Renal pelvis (tissue), 12 donors: Measurements from ENCODE around the gene SH3GLB2. TPM values are rescaled to one million over a fixed set of nuclear protein-coding genes. Genes with fewer than 3 reads are reported as not detected.

ENCODE experiments used
- DNase-seq: peaks from one replicate; pipeline ENCODE4 v3.0.0-alpha.2; 2013
- long read RNA-seq, 16 experiments: transcript quantifications; one replicate each; lab custom pipeline, GENCODE V29; 2026
- polyA plus RNA-seq, 3 donors: library from polyadenylated mRNA; unstranded; fragments of 120-200 nt; gene quantifications; one replicate each; pipeline ENCODE4 v1.2.1, GENCODE V29; 2013; ENCODE audit not compliant: insufficient read length in 3 of 3

Gene SH3GLB2
- 100 to 1,000 TPM; 128 to 158 (median 141) TPM for polyA plus RNA-seq
- long read RNA-seq, donor 1, full-length matches to known transcripts = 36 of 36 reads
- long read RNA-seq, donor 1, partial matches to known transcripts = 0 of 36 reads
- long read RNA-seq, donor 1, other reads (novel, unspliced or antisense) = 0 of 36 reads
- long read RNA-seq, donor 2, full-length matches to known transcripts = 42 of 60 reads
- long read RNA-seq, donor 2, partial matches to known transcripts = 13 of 60 reads
- long read RNA-seq, donor 2, other reads (novel, unspliced or antisense) = 5 of 60 reads
- long read RNA-seq, donor 3, full-length matches to known transcripts = 35 of 50 reads
- long read RNA-seq, donor 3, partial matches to known transcripts = 15 of 50 reads
- long read RNA-seq, donor 3, other reads (novel, unspliced or antisense) = 0 of 50 reads
- long read RNA-seq, donor 4, full-length matches to known transcripts = 39 of 66 reads
- long read RNA-seq, donor 4, partial matches to known transcripts = 15 of 66 reads
- long read RNA-seq, donor 4, other reads (novel, unspliced or antisense) = 12 of 66 reads
- long read RNA-seq, donor 5, transcript SH3GLB2-203 (11 exons, 2,982 nt) = major isoform, 10 of 11 reads
- long read RNA-seq, donor 5, partial matches to known transcripts = 0 of 11 reads
- long read RNA-seq, donor 5, other reads (novel, unspliced or antisense) = 0 of 11 reads
- long read RNA-seq, donor 6, full-length matches to known transcripts = 29 of 34 reads
- long read RNA-seq, donor 6, partial matches to known transcripts = 5 of 34 reads
- long read RNA-seq, donor 6, other reads (novel, unspliced or antisense) = 0 of 34 reads
- long read RNA-seq, donor 7, full-length matches to known transcripts = 52 of 63 reads
- long read RNA-seq, donor 7, partial matches to known transcripts = 11 of 63 reads
- long read RNA-seq, donor 7, other reads (novel, unspliced or antisense) = 0 of 63 reads
- long read RNA-seq, donor 8, transcript SH3GLB2-203 (11 exons, 2,982 nt) = major isoform, 6 of 8 reads
- long read RNA-seq, donor 8, partial matches to known transcripts = 0 of 8 reads
- long read RNA-seq, donor 8, other reads (novel, unspliced or antisense) = 0 of 8 reads
- long read RNA-seq, donor 9, full-length matches to known transcripts = 31 of 141 reads
- long read RNA-seq, donor 9, partial matches to known transcripts = 96 of 141 reads
- long read RNA-seq, donor 9, other reads (novel, unspliced or antisense) = 14 of 141 reads
- long read RNA-seq, donor 10, full-length matches to known transcripts = 26 of 39 reads
- long read RNA-seq, donor 10, partial matches to known transcripts = 13 of 39 reads
- long read RNA-seq, donor 10, other reads (novel, unspliced or antisense) = 0 of 39 reads
- long read RNA-seq, donor 11, full-length matches to known transcripts = 36 of 36 reads
- long read RNA-seq, donor 11, partial matches to known transcripts = 0 of 36 reads
- long read RNA-seq, donor 11, other reads (novel, unspliced or antisense) = 0 of 36 reads
- long read RNA-seq, donor 12, full-length matches to known transcripts = 48 of 164 reads
- long read RNA-seq, donor 12, partial matches to known transcripts = 99 of 164 reads
- long read RNA-seq, donor 12, other reads (novel, unspliced or antisense) = 17 of 164 reads
- long read RNA-seq, donor 13, full-length matches to known transcripts = 19 of 24 reads
- long read RNA-seq, donor 13, partial matches to known transcripts = 5 of 24 reads
- long read RNA-seq, donor 13, other reads (novel, unspliced or antisense) = 0 of 24 reads
- long read RNA-seq, donor 14 = 0 reads
- long read RNA-seq, donor 15, full-length matches to known transcripts = 57 of 79 reads
- long read RNA-seq, donor 15, partial matches to known transcripts = 13 of 79 reads
- long read RNA-seq, donor 15, other reads (novel, unspliced or antisense) = 9 of 79 reads
- long read RNA-seq, donor 16, full-length matches to known transcripts = 31 of 49 reads
- long read RNA-seq, donor 16, partial matches to known transcripts = 18 of 49 reads
- long read RNA-seq, donor 16, other reads (novel, unspliced or antisense) = 0 of 49 reads

GRCh38 chr9:129028192-129028966 is at the start of gene SH3GLB2:
Gene SH3GLB2, minus strand, starts transcription at chr9:129028331. Its CDS starts 177 bp downstream, at chr9:129028154.
- peak; percentile 90 for DNase-seq

- DNase-seq = no peak
Measured at GRCh38 chr9:129077236-129077635, 49.1 kb upstream of the SH3GLB2 start.

- DNase-seq = no peak
Measured at GRCh38 chr9:129076640-129077037, 48.5 kb upstream of the SH3GLB2 start.

GRCh38 chr9:129075996-129076639 is 48.0 kb upstream of the SH3GLB2 start:
- no peak for DNase-seq

GRCh38 chr9:129074106-129074505 is 46.0 kb upstream of the SH3GLB2 start:
- DNase-seq = no peak

- DNase-seq = no peak
Measured at GRCh38 chr9:129073404-129073803, 45.3 kb upstream of the SH3GLB2 start.

- DNase-seq = no peak
Measured at GRCh38 chr9:129072171-129072570, 44.0 kb upstream of the SH3GLB2 start.

GRCh38 chr9:129071526-129072126 is 43.5 kb upstream of the SH3GLB2 start:
- DNase-seq = no peak

- DNase-seq = no peak
Measured at GRCh38 chr9:129070696-129071525, 42.8 kb upstream of the SH3GLB2 start.

GRCh38 chr9:129069862-129070641 is 41.9 kb upstream of the SH3GLB2 start:
- DNase-seq = no peak

- no peak for DNase-seq
Measured at GRCh38 chr9:129068990-129069861, 41.1 kb upstream of the SH3GLB2 start.

GRCh38 chr9:129068110-129068509 is 40.0 kb upstream of the SH3GLB2 start:
- no peak for DNase-seq

- no peak for DNase-seq
Measured at GRCh38 chr9:129064499-129064908, 36.4 kb upstream of the SH3GLB2 start.

GRCh38 chr9:129063061-129063460 is 34.9 kb upstream of the SH3GLB2 start:
- DNase-seq = no peak

GRCh38 chr9:129060991-129061390 is 32.9 kb upstream of the SH3GLB2 start:
- DNase-seq = no peak
